Activated naive CD8-positive, alpha-beta T cell treated with anti-CD3 and anti-CD28 coated beads, Interleukin-2, amount 10 ng/mL, durations not matched to agents 7 days and 5 days (primary cell): Measurements from ENCODE around the gene TSPEAR. TPM values are rescaled to one million over a fixed set of nuclear protein-coding genes. Genes with fewer than 3 reads are reported as not detected.
"Not testable (repeated sequence)": the region's sequence is repeated elsewhere in the genome, so short reads cannot be mapped to it uniquely, and the experiment has no call there.

Experiments used
- ATAC-seq: fragments of 150-1000 bp; cut with Tn5 transposase; one replicate; pipeline ENCODE4 v1.10.0; 2021; ENCODE audit warnings: low read depth, moderate library complexity
- POLR2A ChIA-PET: fragments of 350-600 bp; sonication (Branson Sonifier 250); formaldehyde crosslinking; loops from one replicate; lab custom pipeline; 2021; ENCODE audit warnings: antibody characterized with exemption; lab: Charles Lee
- DNase-seq: peaks from one replicate; pipeline ENCODE4 v3.0.0; 2021
- H3K27ac Mint-ChIP-seq: one replicate; pipeline ENCODE4 v1.8.0; 2022; ENCODE audit warnings: mild to moderate bottlenecking, mixed read lengths
- H3K27me3 Mint-ChIP-seq: one replicate; pipeline ENCODE4 v1.8.0; 2022; ENCODE audit warnings: mild to moderate bottlenecking, moderate library complexity, mixed read lengths
- H3K36me3 Mint-ChIP-seq: one replicate; pipeline ENCODE4 v1.8.0; 2021; ENCODE audit warnings: mild to moderate bottlenecking, mixed read lengths
- H3K4me1 Mint-ChIP-seq: one replicate; pipeline ENCODE4 v1.8.0; 2021; ENCODE audit warnings: mixed read lengths
- H3K4me3 Mint-ChIP-seq: one replicate; pipeline ENCODE4 v1.8.0; 2022; ENCODE audit warnings: mild to moderate bottlenecking, moderate library complexity, mixed read lengths
- H3K9me3 Mint-ChIP-seq: one replicate; pipeline ENCODE4 v1.8.0; 2021; ENCODE audit warnings: mixed read lengths
- total RNA-seq, 2 experiments: library from RNA; stranded (reverse); gene quantifications; one replicate each; pipeline ENCODE4 v1.2.3, GENCODE V29; 2021

The TSPEAR gene
- total RNA-seq, 2 experiments from 2014 or later: not detected

DNA sequence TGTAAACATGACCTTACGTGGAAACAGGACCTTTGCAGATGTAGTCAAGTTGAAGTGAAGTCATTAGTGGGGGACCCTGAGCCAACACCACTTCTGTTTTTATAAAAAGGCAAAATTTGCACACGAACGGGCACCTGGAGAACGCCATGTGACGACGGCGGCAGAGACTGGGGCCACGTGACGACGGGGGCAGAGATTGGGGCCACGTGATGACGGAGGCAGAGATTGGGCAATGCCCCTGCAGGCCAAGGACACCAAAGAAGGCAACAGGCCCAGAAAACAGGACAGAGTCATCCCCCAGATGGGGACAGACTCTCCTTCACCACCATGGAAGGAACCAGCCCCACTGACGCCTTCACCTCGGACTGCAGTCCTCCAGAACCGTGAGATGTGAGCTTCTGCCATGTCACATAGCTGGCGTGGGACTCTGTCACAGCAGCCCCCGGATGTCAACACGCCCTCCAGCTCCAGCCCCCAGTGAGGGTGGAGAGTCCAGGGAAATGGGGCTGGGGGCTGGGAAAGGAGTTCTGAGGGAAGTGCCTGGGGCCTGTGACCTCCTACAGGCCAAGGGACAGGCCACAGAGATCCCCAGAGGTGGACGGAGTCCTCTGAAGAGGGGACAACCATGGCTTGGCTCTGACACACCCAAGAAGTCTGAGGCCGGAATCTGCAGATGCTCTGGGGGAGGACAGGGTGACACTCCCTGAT is 61.0 kb downstream of the TSPEAR start:
- H3K27ac Mint-ChIP-seq: no peak overlapping the region
- DNase-seq: no peak

GRCh38 chr21:44649521-44650100 is 61.8 kb downstream of the TSPEAR start:
- DNase-seq (no peak), ATAC-seq (no peak)
- POLR2A ChIA-PET: no interaction called here
- Mint-ChIP-seq H3K4me3 (no peak overlapping the region), H3K27ac (no peak overlapping the region), H3K9me3 (peaks cover 17% of the 10 kb centered on the region), H3K36me3 (peaks cover 7% of the 10 kb centered on the region), H3K27me3 (no peaks in the 10 kb centered on the region), H3K4me1 (peaks cover 9% of the 10 kb centered on the region)

More for the DNA sequence above, 61.0 kb downstream of the TSPEAR start:
- H3K36me3 Mint-ChIP-seq: peaks cover 2% of the 10 kb centered on the region
- no peak for ATAC-seq
- POLR2A ChIA-PET: no interaction called here
- H3K27me3 Mint-ChIP-seq: no peaks in the 10 kb centered on the region
- no peak overlapping the region for H3K4me3 Mint-ChIP-seq
- peaks cover 11% of the 10 kb centered on the region for H3K4me1 Mint-ChIP-seq
- H3K9me3 Mint-ChIP-seq: peaks cover 15% of the 10 kb centered on the region

- ATAC-seq: no peak
- no peaks in the 10 kb centered on the region for H3K27me3 Mint-ChIP-seq
- H3K4me3 Mint-ChIP-seq: no peak overlapping the region
- H3K27ac Mint-ChIP-seq: no peak overlapping the region
- peaks cover 2% of the 10 kb centered on the region for H3K4me1 Mint-ChIP-seq
- DNase-seq: no peak
- peaks cover 13% of the 10 kb centered on the region for H3K9me3 Mint-ChIP-seq
- peaks cover 9% of the 10 kb centered on the region for H3K36me3 Mint-ChIP-seq
- POLR2A ChIA-PET: no interaction called here
Observed at GRCh38 chr21:44648557-44649311, 62.6 kb downstream of the TSPEAR start.

- peaks cover 7% of the 10 kb centered on the region for H3K36me3 Mint-ChIP-seq
- no peaks in the 10 kb centered on the region for H3K27me3 Mint-ChIP-seq
- H3K9me3 Mint-ChIP-seq: peaks cover 13% of the 10 kb centered on the region
- ATAC-seq (no peak), DNase-seq (no peak)
- H3K4me1 Mint-ChIP-seq: peaks cover 2% of the 10 kb centered on the region
- POLR2A ChIA-PET: no interaction called here
- H3K4me3 Mint-ChIP-seq: no peak overlapping the region
- no peak overlapping the region for H3K27ac Mint-ChIP-seq
Observed at GRCh38 chr21:44647222-44647552, 64.2 kb downstream of the TSPEAR start.

DNA sequence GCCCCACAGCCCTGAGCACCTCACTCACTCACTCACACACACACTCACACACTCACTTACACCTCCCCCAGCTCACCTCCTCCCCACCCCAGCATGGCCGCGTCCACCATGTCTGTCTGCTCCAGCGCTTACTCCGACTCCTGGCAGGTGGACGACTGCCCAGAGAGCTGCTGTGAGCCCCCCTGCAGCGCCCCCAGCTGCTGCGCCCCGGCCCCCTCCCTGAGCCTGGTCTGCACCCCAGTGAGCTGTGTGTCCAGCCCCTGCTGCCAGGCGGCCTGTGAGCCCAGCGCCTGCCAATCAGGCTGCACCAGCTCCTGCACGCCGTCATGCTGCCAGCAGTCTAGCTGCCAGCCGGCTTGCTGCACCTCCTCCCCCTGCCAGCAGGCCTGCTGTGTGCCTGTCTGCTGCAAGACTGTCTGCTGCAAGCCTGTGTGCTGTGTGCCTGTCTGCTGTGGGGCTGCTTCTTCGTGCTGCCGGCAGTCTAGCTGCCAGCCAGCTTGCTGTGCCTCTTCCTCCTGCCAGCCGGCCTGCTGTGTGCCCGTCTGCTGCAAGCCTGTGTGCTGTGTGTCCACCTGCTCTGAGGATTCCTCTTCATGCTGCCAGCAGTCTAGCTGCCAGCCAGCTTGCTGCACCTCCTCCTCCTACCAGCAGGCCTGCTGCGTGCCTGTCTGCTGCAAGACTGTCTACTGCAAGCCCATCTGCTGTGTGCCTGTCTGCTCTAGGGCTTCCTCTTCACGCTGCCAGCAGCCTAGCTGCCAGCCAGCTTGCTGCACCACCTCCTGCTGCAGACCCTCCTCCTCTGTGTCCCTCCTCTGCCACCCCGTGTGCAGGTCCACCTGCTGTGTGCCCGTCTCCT is 64.8 kb downstream of the TSPEAR start, which contains the start of gene KRTAP10-11:
Gene KRTAP10-11, plus strand, starts transcription at position 49 of the 856 bp plus-strand sequence. Its CDS starts 45 bp downstream, at position 94.
- H3K4me3 Mint-ChIP-seq, H3K4me1 Mint-ChIP-seq, POLR2A ChIA-PET, DNase-seq, ATAC-seq, H3K36me3 Mint-ChIP-seq, H3K27me3 Mint-ChIP-seq, H3K27ac Mint-ChIP-seq: not testable (repeated sequence)
- H3K9me3 Mint-ChIP-seq: peaks cover 15% of the 10 kb centered on the region

- H3K36me3 Mint-ChIP-seq: peaks cover 7% of the 10 kb centered on the region
- POLR2A ChIA-PET: interaction anchor here (1.1 kb wide), 1 partner anchor 13 kb away, joined by 4 read pairs; the partner anchor contains the start of gene KRTAP12-3
- H3K9me3 Mint-ChIP-seq: peaks cover 23% of the 10 kb centered on the region
- DNase-seq (no peak), ATAC-seq (no peak)
- H3K4me3 Mint-ChIP-seq: no peak overlapping the region
- H3K27me3 Mint-ChIP-seq: peaks cover 2% of the 10 kb centered on the region
- no peak overlapping the region for H3K27ac Mint-ChIP-seq
- no peaks in the 10 kb centered on the region for H3K4me1 Mint-ChIP-seq
Observed at GRCh38 chr21:44644878-44645277, 66.5 kb downstream of the TSPEAR start.

DNA sequence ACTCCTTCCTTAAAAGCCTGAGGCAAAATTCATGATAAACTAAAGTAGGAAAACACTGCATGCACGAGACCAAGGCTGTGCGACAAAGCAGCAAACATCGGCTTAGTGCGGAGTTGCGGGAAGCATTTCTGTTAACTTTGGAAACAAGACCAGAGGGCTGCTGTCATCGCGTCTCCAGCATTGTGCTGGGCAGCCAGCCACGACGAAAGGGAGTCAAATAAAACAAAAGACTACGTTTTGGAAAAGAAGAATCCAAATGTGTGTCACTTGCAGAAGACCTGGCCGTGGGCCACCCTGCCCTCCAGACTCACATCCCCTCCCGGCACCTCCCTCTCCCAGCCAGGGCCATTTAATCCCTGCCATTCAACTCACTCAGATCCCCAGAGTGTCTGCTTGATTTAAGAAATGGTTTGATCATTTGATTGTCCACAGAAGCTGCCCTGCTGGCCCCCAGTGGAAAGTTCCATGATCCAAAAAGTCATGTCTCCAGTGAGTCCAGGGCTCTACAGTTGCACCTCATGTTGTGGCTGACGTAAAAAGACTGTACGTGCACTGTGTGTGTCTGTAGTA is 67.5 kb downstream of the TSPEAR start:
- no peak overlapping the region for H3K4me3 Mint-ChIP-seq
- no peak for ATAC-seq
- peaks cover 24% of the 10 kb centered on the region for H3K9me3 Mint-ChIP-seq
- no peak for DNase-seq
- H3K27ac Mint-ChIP-seq: no peak overlapping the region
- POLR2A ChIA-PET: no interaction called here
- H3K36me3 Mint-ChIP-seq: peaks cover 7% of the 10 kb centered on the region
- H3K27me3 Mint-ChIP-seq: peaks cover 2% of the 10 kb centered on the region
- H3K4me1 Mint-ChIP-seq: no peaks in the 10 kb centered on the region

DNA sequence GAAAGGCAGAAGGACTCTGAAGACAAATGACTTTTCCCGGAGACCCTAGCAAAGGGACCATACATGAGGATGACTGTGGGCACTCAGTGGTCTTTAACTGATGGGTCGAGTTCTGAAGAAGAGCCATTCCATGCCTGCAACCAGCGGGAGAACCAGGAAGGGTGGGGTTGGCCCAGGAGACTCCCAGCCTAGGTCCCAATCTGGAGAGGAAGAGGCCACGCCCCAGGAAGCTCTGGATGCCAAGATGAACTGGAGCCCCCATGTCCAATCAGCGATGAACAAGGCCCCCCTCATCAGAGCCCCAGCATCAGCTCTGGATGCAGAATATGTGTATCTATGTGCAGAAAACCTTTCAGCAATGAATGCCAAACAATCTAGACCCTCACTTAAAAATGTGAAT is 70.6 kb downstream of the TSPEAR start:
- peaks cover 7% of the 10 kb centered on the region for H3K36me3 Mint-ChIP-seq
- no peaks in the 10 kb centered on the region for H3K4me1 Mint-ChIP-seq
- ATAC-seq (no peak), DNase-seq (no peak)
- no peak overlapping the region for H3K4me3 Mint-ChIP-seq
- H3K27me3 Mint-ChIP-seq: peaks cover 2% of the 10 kb centered on the region
- peaks cover 24% of the 10 kb centered on the region for H3K9me3 Mint-ChIP-seq
- H3K27ac Mint-ChIP-seq: no peak overlapping the region
- POLR2A ChIA-PET: no interaction called here

GRCh38 chr21:44639331-44639655 is 72.1 kb downstream of the TSPEAR start:
- DNase-seq: no peak
- Mint-ChIP-seq H3K27me3 (peaks cover 2% of the 10 kb centered on the region), H3K36me3 (no peaks in the 10 kb centered on the region), H3K9me3 (peaks cover 23% of the 10 kb centered on the region), H3K27ac (no peak overlapping the region), H3K4me3 (no peak overlapping the region), H3K4me1 (no peaks in the 10 kb centered on the region)
- ATAC-seq: no peak
- POLR2A ChIA-PET: no interaction called here

- ATAC-seq, DNase-seq, POLR2A ChIA-PET, H3K27me3 Mint-ChIP-seq, H3K27ac Mint-ChIP-seq, H3K4me3 Mint-ChIP-seq, H3K36me3 Mint-ChIP-seq, H3K4me1 Mint-ChIP-seq: not testable (repeated sequence)
- H3K9me3 Mint-ChIP-seq: peaks cover 23% of the 10 kb centered on the region
Observed at GRCh38 chr21:44638506-44639330, 72.7 kb downstream of the TSPEAR start.

DNA sequence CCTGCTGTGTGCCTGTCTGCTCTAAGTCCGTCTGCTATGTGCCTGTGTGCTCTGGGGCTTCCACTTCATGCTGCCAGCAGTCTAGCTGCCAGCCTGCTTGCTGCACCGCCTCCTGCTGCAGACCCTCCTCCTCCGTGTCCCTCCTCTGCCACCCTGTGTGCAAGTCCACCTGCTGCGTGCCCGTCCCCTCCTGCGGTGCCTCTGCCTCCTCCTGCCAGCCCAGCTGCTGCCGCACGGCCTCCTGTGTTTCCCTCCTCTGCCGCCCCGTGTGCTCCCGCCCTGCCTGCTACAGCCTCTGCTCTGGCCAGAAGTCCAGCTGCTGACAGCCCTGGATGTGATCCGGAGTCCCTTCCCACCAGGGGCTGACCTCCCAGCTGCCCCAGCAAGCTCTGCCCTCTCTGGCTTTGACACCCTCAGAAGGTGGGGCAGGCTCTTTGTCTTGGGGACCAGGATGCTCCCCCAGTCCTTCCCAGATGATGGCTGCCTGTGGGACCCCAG is 73.5 kb downstream of the TSPEAR start:
- H3K36me3 Mint-ChIP-seq, ATAC-seq, H3K4me1 Mint-ChIP-seq, H3K4me3 Mint-ChIP-seq, POLR2A ChIA-PET, H3K27me3 Mint-ChIP-seq, DNase-seq: not testable (repeated sequence)
- H3K9me3 Mint-ChIP-seq: peaks cover 27% of the 10 kb centered on the region
- H3K27ac Mint-ChIP-seq: peak overlapping the region; percentile 60
